Fibroblast of villous mesenchyme (primary cell): ENCODE results near the gene ABL2. TPM values are rescaled to one million over a fixed set of nuclear protein-coding genes. Genes with fewer than 3 reads are reported as not detected.
"Not testable (repeated sequence)": the region's sequence is repeated elsewhere in the genome, so short reads cannot be mapped to it uniquely, and the experiment has no call there.

Source experiments
- DNase-seq: peaks from one replicate; pipeline ENCODE4 v3.0.0-alpha.2; 2010; ENCODE audit warnings: low read depth
- H3K4me3 ChIP-seq: 2 replicates; pipeline ENCODE4 v1.5.1; 2011; ENCODE audit warnings: low read depth, mild to moderate bottlenecking, low read length
- total RNA-seq: library from RNA; depleted of rRNA; stranded (reverse); fragments of >200 nt; gene quantifications from 2 replicates; pipeline ENCODE4 v1.2.3, GENCODE V29; 2012
- TF ChIP-seq, protein P1 (sequence below): IDR thresholded peaks from 2 replicates; pipeline ENCODE4 v1.5.1; 2012; ENCODE audit warnings: low read depth, mild to moderate bottlenecking, low read length; ENCODE audit not compliant: insufficient read depth

Gene ABL2
- total RNA-seq = 60.9 and 66.9 TPM in 2 replicates

DNA sequence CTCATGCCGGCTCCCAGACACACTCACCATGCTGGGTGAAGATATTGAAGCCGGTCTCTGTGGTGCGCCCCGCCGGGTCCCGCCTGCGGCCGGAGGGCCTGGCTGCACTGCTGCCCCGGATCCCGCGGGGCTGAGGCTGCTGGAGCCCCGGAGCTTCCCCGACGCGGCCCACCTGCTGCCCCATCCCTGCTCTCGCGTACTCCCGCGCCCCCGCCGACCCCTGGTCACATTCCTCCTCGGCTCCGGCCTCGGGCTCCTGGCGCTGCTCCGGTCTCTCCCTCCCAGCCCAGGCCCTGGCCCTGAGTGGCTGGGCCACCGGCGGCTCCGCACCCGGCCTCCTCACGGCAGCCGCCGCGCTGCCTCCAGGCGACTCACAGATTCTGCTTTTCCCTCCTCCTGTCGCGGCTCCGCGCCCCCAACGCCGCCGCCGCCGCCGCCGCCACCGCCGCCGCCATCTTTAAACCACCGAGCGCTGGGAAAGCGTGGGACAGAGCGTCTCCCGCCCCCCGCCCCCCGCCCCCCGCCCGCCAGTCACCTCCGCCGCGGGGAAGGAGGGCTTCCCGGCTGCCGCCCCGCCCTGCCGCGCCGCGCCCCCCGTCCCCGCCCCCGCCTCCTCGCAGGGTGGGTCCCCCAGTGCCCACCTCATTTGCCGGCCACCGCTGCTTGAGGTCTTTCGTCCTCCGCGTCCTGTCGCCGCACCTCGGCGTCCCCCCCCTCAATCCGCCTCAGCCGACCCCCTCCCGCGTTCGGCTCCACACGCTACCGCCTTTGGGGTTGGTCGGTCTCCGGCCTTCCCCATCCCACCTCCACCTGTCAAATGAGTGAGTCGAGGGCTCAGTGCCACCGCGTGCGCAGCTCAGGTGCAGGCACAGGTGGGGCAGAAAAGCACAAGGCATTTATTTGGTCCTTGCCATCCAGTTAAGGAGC, at the start of gene ABL2:
ABL2 (minus strand) TSS at position 464 of the 927 bp plus-strand sequence; CDS start at position 184, 280 bp downstream.
- H3K4me3 ChIP-seq = peak within 1 kb of the TSS; percentile 68
- DNase-seq = peak; percentile 29
- TF ChIP-seq, protein P1, sequence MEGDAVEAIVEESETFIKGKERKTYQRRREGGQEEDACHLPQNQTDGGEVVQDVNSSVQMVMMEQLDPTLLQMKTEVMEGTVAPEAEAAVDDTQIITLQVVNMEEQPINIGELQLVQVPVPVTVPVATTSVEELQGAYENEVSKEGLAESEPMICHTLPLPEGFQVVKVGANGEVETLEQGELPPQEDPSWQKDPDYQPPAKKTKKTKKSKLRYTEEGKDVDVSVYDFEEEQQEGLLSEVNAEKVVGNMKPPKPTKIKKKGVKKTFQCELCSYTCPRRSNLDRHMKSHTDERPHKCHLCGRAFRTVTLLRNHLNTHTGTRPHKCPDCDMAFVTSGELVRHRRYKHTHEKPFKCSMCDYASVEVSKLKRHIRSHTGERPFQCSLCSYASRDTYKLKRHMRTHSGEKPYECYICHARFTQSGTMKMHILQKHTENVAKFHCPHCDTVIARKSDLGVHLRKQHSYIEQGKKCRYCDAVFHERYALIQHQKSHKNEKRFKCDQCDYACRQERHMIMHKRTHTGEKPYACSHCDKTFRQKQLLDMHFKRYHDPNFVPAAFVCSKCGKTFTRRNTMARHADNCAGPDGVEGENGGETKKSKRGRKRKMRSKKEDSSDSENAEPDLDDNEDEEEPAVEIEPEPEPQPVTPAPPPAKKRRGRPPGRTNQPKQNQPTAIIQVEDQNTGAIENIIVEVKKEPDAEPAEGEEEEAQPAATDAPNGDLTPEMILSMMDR = no peak

DNA sequence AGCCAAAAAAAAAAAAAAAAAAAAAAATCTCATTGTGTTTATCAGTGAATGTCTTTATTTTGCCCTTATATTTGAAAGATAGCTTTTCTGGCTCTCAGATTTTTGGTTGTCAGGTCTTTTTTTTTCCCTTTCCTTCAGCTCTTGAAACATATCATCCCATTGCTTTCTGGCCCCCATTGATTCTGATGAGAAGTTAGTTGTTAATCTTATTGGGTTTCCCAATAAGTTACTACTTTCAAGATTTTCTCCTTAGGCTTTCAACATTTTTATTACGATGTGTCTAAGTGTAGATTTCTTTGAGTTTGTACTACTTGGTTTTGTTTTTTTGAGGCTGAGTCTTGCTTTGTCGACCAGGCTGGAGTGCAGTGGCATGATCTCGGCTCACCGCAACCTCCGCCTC, 49.4 kb upstream of the ABL2 start:
- TF ChIP-seq, protein P1 = no peak
- no peak for DNase-seq
- H3K4me3 ChIP-seq = no peak overlapping the region

DNA sequence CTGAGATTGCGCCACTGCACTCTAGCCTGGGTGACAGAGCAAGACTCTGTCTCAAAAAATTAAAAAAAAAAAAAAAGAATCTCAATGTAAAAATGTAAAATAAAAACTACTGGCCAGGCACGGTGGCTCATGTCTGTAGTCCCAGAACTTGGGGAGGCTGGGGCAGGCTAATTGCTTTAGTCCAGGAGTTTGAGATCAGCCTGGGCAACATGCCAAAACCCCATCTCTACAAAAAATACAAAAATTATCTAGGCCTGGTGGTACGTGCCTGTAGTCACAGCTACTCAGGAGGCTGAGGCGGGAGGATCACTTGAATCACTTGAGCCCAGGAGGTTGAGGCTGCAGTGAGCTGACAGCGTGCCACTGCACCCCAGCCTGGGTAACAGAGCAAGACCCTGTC, 44.9 kb upstream of the ABL2 start:
- not testable (repeated sequence) for H3K4me3 ChIP-seq, DNase-seq

DNA sequence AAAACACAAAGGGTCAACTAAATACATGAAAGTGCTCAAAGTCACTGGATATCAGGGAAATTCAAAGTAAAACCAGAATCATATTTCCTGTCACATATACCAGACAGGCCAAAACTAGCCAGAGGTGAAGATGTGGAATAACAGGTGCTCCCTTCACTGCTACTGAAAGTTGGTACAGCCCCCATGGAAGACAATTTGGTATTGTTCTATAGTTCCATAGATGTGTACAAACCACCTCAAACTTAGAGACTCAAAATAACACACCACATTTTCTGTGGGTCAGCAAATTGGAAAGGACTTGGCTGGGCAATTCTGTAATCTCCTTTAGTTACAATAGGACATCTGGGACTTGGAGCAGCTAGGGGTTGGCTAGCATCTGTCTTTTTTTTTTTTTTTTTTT, 39.6 kb upstream of the ABL2 start:
- no peak for DNase-seq
- H3K4me3 ChIP-seq = no peak overlapping the region
- TF ChIP-seq, protein P1 = no peak

DNA sequence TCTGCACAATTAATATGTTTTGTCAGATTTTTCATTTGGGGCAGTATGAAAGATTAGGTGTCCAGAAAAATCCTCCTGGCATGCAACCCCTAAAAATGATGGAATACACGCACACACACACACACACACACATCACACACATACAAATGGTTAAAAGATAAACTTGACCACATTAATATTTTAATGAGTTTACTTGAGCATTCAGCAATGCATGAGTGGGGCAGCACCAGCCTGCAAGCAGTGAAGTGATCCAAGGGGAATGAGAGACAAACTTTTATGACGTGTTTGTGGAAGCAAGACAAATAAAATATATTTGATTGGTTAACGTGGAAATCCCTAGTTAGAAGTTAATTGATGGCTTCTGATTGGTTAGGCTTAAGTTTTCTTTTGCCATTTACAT, 35.0 kb upstream of the ABL2 start:
- TF ChIP-seq, protein P1 = no peak
- no peak for DNase-seq
- no peak overlapping the region for H3K4me3 ChIP-seq

DNA sequence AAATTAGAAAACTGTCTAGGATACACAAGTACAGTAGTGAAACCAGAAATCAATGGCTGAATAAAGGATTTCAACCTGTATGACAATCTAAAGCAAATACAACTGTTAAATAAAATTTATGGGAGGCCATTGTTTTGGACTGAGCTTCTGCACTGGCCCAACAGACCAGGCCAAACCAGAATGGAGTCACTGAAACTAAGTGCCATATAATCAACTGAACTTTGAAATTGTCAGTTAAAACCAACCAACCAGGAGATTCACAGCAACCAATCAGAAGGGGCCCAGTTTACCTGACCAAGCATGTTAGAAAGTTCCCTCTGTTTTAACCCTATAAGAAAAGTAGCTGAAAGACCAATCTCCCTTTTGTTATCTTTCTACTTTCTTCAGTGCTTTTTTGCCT, 33.6 kb upstream of the ABL2 start:
- TF ChIP-seq, protein P1 = no peak
- DNase-seq = no peak
- H3K4me3 ChIP-seq = no peak overlapping the region

DNA sequence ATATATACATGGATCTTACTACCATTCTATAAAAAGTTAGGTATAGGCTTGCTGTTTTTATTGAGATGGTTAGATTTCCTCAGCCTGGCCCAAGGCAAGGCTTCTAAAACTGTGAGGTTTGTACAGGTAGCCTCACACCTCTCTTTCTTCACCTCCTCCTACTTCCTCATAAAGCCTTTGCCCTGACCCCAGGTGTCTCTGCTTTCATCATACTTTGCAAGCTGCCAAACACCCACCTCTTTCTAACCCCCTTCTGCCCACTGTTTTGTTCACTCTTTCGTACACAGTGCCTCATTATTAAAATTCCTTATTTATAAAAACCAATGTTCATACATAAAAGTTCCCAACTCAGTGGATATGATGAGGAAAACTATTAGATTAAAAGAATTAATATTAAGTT, 32.7 kb upstream of the ABL2 start:
- no peak for DNase-seq
- H3K4me3 ChIP-seq = no peak overlapping the region
- TF ChIP-seq, protein P1 = no peak
